ENCODE data around the gene ZNF276. TPM values are rescaled to one million over a fixed set of nuclear protein-coding genes. Genes with fewer than 3 reads are reported as not detected.
"Not testable (repeated sequence)": the region's sequence is repeated elsewhere in the genome, so short reads cannot be mapped to it uniquely, and the experiment has no call there.

Gene ZNF276
- total RNA-seq, 1 donor from 2014 or later, result 15.1 TPM

DNA sequence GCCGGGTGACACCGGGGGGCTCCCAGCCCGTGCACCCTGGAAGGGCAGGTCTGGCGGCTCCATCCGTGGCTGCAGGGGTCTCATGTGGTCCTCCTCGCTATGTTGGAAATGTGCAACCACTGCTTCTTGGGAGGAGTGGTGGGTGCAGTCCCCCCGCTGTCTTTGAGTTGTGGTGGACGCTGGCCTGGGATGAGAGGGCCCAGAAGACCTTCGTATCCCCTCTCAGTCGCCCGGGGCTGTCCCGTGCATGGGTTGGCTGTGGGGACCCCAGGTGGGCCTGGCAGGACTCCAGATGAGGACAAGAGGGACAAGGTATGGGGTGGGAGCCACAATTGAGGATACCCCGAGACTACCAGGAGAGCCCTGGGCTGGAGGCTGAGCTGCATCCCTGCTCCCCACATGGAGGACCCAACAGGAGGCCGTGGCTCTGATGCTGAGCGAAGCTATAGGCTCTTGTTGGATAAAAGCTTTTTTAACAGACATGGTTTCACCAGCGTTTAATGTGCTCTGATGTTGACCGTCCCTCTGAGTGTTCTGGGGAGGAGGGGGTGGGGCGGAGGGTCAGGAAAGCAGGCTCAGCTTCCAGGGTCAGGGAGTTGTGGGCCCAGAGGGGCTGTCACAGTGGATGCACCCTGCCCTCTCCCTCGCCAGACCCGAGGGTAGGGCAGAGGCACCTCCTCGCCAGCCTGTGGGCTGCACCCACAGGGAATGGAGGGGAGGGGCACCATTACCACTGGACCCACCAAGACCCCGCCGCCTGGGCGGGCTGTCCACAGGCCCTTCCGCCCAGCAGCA is 25.3 kb upstream of the ZNF276 start:
- Histone ChIP-seq H3K4me1 (ENCODE audit: control insufficient read depth in 3 of 3, insufficient read depth in 3 of 3, low read length in 3 of 3) (peaks cover 14 to 25% (median 17%) of the 10 kb centered on the region in 3 donors), H3K4me3 (ENCODE audit: low read length in 3 of 3) (no peak overlapping the region), H3K27ac (ENCODE audit: low read depth, low read length) (no peak overlapping the region), H3K36me3 (ENCODE audit: control insufficient read depth in 3 of 3, insufficient read depth in 3 of 3, low read length in 3 of 3) (peaks cover 11 to 34% (median 21%) of the 10 kb centered on the region in 3 donors), H3K9ac (ENCODE audit: low read depth in 1 of 3, low read length in 3 of 3) (no peak overlapping the region), H3K9me3 (ENCODE audit: control insufficient read depth in 3 of 3, low read length in 3 of 3) (no peaks in the 10 kb centered on the region), H3K27me3 (ENCODE audit: control insufficient read depth in 3 of 3, insufficient read depth in 3 of 3, low read length in 3 of 3) (peaks cover 0 to 6% (median 4%) of the 10 kb centered on the region in 3 donors)

GRCh38 chr16:89696670-89697128 is 24.6 kb upstream of the ZNF276 start:
- Histone ChIP-seq H3K9ac (ENCODE audit: low read depth in 1 of 3, low read length in 3 of 3) (no peak overlapping the region), H3K27ac (ENCODE audit: low read depth, low read length) (no peak overlapping the region), H3K4me3 (ENCODE audit: low read length in 3 of 3) (no peak overlapping the region), H3K36me3 (ENCODE audit: control insufficient read depth in 3 of 3, insufficient read depth in 3 of 3, low read length in 3 of 3) (peaks cover 7 to 29% (median 14%) of the 10 kb centered on the region in 3 donors), H3K27me3 (ENCODE audit: control insufficient read depth in 3 of 3, insufficient read depth in 3 of 3, low read length in 3 of 3) (peaks cover 0 to 6% (median 4%) of the 10 kb centered on the region in 3 donors), H3K9me3 (ENCODE audit: control insufficient read depth in 3 of 3, low read length in 3 of 3) (no peaks in the 10 kb centered on the region), H3K4me1 (ENCODE audit: control insufficient read depth in 3 of 3, insufficient read depth in 3 of 3, low read length in 3 of 3) (peaks cover 14 to 27% (median 18%) of the 10 kb centered on the region in 3 donors)

- Histone ChIP-seq H3K36me3 (ENCODE audit: control insufficient read depth in 3 of 3, insufficient read depth in 3 of 3, low read length in 3 of 3) (peaks cover 7 to 27% (median 11%) of the 10 kb centered on the region in 3 donors), H3K4me1 (ENCODE audit: control insufficient read depth in 3 of 3, insufficient read depth in 3 of 3, low read length in 3 of 3) (peaks cover 14 to 29% (median 23%) of the 10 kb centered on the region in 3 donors), H3K4me3 (ENCODE audit: low read length in 3 of 3) (no peak overlapping the region), H3K9ac (ENCODE audit: low read depth in 1 of 3, low read length in 3 of 3) (no peak overlapping the region), H3K9me3 (ENCODE audit: control insufficient read depth in 3 of 3, low read length in 3 of 3) (no peaks in the 10 kb centered on the region), H3K27ac (ENCODE audit: low read depth, low read length) (no peak overlapping the region), H3K27me3 (ENCODE audit: control insufficient read depth in 3 of 3, insufficient read depth in 3 of 3, low read length in 3 of 3) (peaks cover 0 to 6% (median 4%) of the 10 kb centered on the region in 3 donors)
These were observed 24.1 kb upstream of the ZNF276 start for GRCh38 chr16:89697161-89697615.

DNA sequence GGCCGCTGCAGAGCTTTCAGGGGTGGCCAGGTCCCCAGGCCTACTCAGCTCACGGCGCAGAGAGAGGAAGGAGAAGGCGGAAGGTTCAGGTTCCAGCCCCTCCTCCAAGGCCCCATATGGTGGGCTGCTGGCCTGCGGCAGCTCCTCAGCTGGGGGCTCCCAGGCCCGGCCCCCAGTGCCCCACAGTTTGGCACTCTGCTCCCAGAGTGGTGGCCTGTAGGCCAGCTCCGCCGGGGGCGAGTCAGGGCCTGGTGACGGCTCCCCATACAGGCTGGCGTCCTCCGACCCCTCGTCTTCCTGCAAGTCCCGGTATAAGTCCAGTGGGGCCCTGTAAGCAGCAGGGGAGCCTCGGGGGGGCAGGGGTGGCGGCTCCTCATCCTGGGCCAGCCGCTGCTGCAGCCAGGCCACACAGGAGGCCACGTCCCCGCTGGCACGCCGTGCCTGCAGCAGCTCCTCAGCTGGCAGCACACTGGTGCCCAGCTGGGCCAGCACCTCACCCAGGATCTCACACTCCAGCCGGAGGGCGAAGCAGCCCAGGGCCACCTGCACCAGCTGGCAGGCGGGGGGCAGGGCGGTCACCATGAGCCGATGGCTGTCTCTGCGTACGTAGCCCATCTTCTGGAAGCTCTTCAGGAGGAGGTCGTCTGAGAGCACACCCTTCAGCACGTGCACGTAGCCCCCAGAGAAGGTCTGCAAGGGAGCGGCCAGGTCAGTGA is 23.6 kb upstream of the ZNF276 start:
- Histone ChIP-seq H3K27ac (ENCODE audit: low read depth, low read length) (no peak overlapping the region), H3K9me3 (ENCODE audit: control insufficient read depth in 3 of 3, low read length in 3 of 3) (no peaks in the 10 kb centered on the region), H3K36me3 (ENCODE audit: control insufficient read depth in 3 of 3, insufficient read depth in 3 of 3, low read length in 3 of 3) (peaks cover 7 to 24% (median 11%) of the 10 kb centered on the region in 3 donors), H3K9ac (ENCODE audit: low read depth in 1 of 3, low read length in 3 of 3) (peak overlapping the region in 1 of 3 donors; percentile 43), H3K4me3 (ENCODE audit: low read length in 3 of 3) (no peak overlapping the region), H3K4me1 (ENCODE audit: control insufficient read depth in 3 of 3, insufficient read depth in 3 of 3, low read length in 3 of 3) (peaks cover 14 to 29% (median 23%) of the 10 kb centered on the region in 3 donors), H3K27me3 (ENCODE audit: control insufficient read depth in 3 of 3, insufficient read depth in 3 of 3, low read length in 3 of 3) (peaks cover 0 to 6% (median 4%) of the 10 kb centered on the region in 3 donors)

DNA sequence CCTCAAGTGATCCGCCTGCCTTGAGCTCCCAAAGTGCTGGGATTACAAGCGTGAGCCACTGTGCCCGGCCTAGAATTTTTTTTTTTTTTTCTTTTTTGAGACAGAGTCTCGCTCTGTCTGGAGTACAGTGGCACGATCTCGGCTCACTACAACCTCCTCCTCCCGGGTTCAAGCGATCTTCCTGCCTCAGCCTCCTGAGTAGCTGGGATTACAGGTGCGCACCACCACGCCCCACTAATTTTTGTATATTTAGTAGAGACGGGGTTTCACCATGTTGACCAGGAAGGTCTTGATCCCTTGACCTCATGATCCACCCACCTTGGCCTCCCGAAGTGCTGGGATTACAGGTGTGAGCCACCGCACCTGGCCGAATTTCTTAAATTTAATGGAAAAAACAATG is 22.6 kb upstream of the ZNF276 start:
- H3K9ac ChIP-seq (ENCODE audit: low read depth in 1 of 3, low read length in 3 of 3); H3K4me3 ChIP-seq (ENCODE audit: low read length in 3 of 3); H3K27ac ChIP-seq (ENCODE audit: low read depth, low read length); H3K9me3 ChIP-seq (ENCODE audit: control insufficient read depth in 3 of 3, low read length in 3 of 3): not testable (repeated sequence)
- Histone ChIP-seq H3K36me3 (ENCODE audit: control insufficient read depth in 3 of 3, insufficient read depth in 3 of 3, low read length in 3 of 3) (peaks cover under 1 to 16% (median 6%) of the 10 kb centered on the region in 3 donors), H3K4me1 (ENCODE audit: control insufficient read depth in 3 of 3, insufficient read depth in 3 of 3, low read length in 3 of 3) (peaks cover 14 to 29% (median 23%) of the 10 kb centered on the region in 3 donors), H3K27me3 (ENCODE audit: control insufficient read depth in 3 of 3, insufficient read depth in 3 of 3, low read length in 3 of 3) (peaks cover 3 to 15% (median 13%) of the 10 kb centered on the region in 3 donors)

GRCh38 chr16:89699629-89700099 is 21.7 kb upstream of the ZNF276 start:
- Histone ChIP-seq H3K9ac (ENCODE audit: low read depth in 1 of 3, low read length in 3 of 3) (peak overlapping the region in 1 of 3 donors; percentile 47), H3K4me1 (ENCODE audit: control insufficient read depth in 3 of 3, insufficient read depth in 3 of 3, low read length in 3 of 3) (peaks cover 14 to 29% (median 23%) of the 10 kb centered on the region in 3 donors), H3K27me3 (ENCODE audit: control insufficient read depth in 3 of 3, insufficient read depth in 3 of 3, low read length in 3 of 3) (peaks cover 6 to 19% (median 19%) of the 10 kb centered on the region in 3 donors), H3K4me3 (ENCODE audit: low read length in 3 of 3) (peak overlapping the region in 2 of 3 donors; percentile 69 to 73)
- not testable (repeated sequence) for H3K36me3 ChIP-seq (ENCODE audit: control insufficient read depth in 3 of 3, insufficient read depth in 3 of 3, low read length in 3 of 3); H3K27ac ChIP-seq (ENCODE audit: low read depth, low read length); H3K9me3 ChIP-seq (ENCODE audit: control insufficient read depth in 3 of 3, low read length in 3 of 3)

- H3K27me3 ChIP-seq (ENCODE audit: control insufficient read depth in 3 of 3, insufficient read depth in 3 of 3, low read length in 3 of 3), result peaks cover 10 to 25% (median 24%) of the 10 kb centered on the region in 3 donors
- peak overlapping the region in 2 of 3 donors; percentile 47 to 62 for H3K9ac ChIP-seq (ENCODE audit: low read depth in 1 of 3, low read length in 3 of 3)
- peaks cover 0 to 4% (median 3%) of the 10 kb centered on the region in 3 donors for H3K36me3 ChIP-seq (ENCODE audit: control insufficient read depth in 3 of 3, insufficient read depth in 3 of 3, low read length in 3 of 3)
- no peaks in the 10 kb centered on the region for H3K9me3 ChIP-seq (ENCODE audit: control insufficient read depth in 3 of 3, low read length in 3 of 3)
- H3K27ac ChIP-seq (ENCODE audit: low read depth, low read length), result peak overlapping the region; percentile 40
- H3K4me1 ChIP-seq (ENCODE audit: control insufficient read depth in 3 of 3, insufficient read depth in 3 of 3, low read length in 3 of 3), result peaks cover 14 to 29% (median 23%) of the 10 kb centered on the region in 3 donors
- H3K4me3 ChIP-seq (ENCODE audit: low read length in 3 of 3), result peak overlapping the region; percentile 62 to 73 (median 69)
These were observed 21.2 kb upstream of the ZNF276 start for GRCh38 chr16:89700100-89700648.

DNA sequence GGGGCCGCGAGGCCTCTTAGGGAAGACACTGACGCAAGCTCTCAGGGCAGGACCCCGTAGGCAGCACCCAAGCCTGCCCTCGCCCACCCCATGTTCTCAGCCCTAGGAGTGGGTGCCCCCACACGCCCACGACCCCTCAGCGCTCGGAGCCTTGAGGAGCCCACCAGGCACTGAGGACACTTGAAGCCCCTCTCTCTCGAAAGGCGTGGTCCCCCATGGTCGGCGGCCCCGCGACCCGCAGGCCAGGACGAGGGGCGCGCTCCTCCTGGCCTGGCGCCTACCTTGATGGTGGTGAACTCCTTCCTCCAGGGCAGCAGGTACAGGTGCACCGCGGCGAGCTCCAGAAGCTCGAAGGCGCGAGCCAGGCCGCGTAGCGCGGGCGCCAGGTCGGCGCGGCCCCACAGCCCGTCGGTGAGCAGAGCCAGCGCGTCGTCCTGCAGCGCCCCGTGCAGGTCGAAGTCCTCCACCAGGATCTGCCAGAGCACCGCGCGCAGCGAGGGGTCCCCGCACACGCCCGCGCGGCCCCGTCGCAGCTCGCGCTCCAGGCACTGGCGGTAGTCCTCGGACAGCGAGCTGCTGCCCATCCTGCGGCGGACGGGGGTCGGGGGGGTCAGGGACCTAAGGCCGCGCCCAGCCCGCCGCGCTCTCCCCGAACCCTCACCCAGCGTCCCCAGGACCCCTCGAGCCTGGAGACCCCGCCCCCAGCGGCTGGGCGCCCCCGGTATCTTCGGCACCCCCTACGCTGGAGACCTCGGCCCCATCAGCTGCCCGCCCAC is 20.5 kb upstream of the ZNF276 start:
- Histone ChIP-seq H3K9ac (ENCODE audit: low read depth in 1 of 3, low read length in 3 of 3) (peak overlapping the region in 2 of 3 donors; percentile 62 to 68), H3K27ac (ENCODE audit: low read depth, low read length) (peak overlapping the region; percentile 40), H3K36me3 (ENCODE audit: control insufficient read depth in 3 of 3, insufficient read depth in 3 of 3, low read length in 3 of 3) (no peaks in the 10 kb centered on the region), H3K27me3 (ENCODE audit: control insufficient read depth in 3 of 3, insufficient read depth in 3 of 3, low read length in 3 of 3) (peaks cover 10 to 25% (median 25%) of the 10 kb centered on the region in 3 donors), H3K4me3 (ENCODE audit: low read length in 3 of 3) (peak overlapping the region; percentile 62 to 73 (median 69)), H3K4me1 (ENCODE audit: control insufficient read depth in 3 of 3, insufficient read depth in 3 of 3, low read length in 3 of 3) (peaks cover 14 to 29% (median 23%) of the 10 kb centered on the region in 3 donors), H3K9me3 (ENCODE audit: control insufficient read depth in 3 of 3, low read length in 3 of 3) (no peaks in the 10 kb centered on the region)
